Left kidney (tissue), 2 donors: ENCODE results near the gene ECEL1. TPM values are rescaled to one million over a fixed set of nuclear protein-coding genes. Genes with fewer than 3 reads are reported as not detected.
A peak's percentile ranks its signal among the peaks of the same experiment; 100 is the strongest.

Source experiments
- DNase-seq: peaks from one replicate; pipeline ENCODE4 v3.0.0-alpha.2; 2013
- polyA plus RNA-seq: library from polyadenylated mRNA; unstranded; fragments of 120-200 nt; gene quantifications from one replicate; pipeline ENCODE4 v1.2.1, GENCODE V29; 2013; ENCODE audit not compliant: insufficient read length

Gene ECEL1
- polyA plus RNA-seq, 1 donor = 12.4 TPM

DNA sequence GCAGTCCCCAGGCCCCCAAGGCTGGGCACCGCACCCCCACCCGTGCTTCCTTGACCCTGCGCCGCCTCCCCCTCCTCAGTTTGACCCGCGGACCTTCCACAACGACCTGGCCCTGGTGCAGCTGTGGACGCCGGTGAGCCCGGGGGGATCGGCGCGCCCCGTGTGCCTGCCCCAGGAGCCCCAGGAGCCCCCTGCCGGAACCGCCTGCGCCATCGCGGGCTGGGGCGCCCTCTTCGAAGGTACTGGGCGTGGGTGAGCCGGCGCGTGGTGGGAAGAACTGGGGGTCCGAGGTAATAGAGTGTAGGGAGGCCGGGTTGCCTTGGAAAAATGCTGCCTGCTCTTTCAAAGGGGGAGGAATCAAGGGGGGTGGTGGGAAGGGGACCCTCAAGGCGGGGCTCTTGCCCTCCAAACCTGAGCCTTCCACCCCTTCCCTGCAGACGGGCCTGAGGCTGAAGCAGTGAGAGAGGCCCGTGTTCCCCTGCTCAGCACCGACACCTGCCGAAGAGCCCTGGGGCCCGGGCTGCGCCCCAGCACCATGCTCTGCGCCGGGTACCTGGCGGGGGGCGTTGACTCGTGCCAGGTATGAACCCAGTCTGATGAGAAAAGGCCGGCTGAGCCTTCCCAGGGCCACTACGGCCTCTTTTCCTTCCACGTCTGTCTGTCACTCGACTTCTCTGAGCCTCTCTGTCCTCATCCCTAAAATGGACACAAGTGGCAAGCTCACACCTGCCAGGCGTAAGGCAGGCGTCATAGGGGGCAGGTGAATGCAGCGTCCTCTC is 35.2 kb upstream of the ECEL1 start:
- no peak for DNase-seq

DNA sequence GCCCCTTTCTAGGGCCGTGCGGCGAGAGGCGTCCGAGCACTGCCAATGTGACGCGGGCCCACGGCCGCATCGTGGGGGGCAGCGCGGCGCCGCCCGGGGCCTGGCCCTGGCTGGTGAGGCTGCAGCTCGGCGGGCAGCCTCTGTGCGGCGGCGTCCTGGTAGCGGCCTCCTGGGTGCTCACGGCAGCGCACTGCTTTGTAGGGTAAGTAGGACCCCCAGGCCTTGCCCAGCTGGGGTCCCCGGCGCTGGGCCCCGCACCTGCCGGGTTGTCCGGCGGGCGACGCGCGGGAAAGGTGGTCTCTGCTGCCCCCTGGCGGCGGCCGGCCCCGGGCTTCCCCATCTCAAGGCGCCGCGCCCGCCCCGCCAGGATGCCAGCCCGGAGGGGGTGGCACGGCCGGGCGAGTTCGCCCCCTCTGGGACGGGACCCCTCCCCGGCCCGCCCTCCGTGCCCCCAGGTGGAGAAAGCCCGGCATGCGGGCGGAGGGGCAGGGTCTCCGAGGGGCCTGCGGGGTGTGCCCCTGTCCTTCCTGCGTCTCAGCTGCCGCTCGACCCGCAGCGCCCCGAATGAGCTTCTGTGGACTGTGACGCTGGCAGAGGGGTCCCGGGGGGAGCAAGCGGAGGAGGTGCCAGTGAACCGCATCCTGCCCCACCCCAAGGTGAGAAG is 34.5 kb upstream of the ECEL1 start:
- no peak for DNase-seq

DNA sequence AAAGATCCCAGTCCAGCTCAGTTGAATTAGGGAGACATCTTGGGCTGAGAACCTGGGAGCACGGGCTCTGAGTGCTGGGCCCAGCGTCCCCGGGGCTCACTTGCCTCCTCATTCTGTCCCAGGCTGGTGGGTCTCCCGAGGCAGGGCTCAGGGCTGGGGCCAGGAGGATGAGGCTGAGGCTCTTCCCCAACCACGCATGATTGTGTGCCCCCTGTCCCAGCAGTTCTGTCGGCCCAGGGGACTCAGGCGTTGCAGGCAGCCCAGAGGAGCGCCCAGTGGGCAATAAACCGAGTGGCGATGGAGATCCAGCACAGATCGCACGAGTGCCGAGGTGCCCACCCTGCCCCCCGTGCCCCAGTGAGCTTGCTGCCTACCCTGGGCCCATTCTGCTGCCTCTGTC is 33.5 kb upstream of the ECEL1 start:
- DNase-seq = no peak

DNA sequence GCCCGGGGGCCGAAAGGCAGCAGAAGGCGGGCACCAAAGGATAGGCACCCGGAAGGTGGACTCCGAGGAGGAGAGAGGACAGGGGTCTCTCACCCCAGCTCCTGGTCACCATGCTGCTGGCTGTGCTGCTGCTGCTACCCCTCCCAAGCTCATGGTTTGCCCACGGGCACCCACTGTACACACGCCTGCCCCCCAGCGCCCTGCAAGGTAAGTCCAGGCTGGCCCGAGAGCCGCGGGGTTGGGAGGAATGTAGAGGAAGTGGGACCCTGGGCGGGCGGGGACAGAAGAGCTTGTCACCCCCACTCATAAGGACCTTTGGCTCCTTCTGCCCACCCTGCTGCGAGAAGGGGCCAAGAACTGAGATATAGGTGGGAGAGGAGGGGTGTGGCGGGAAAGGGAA is 32.9 kb upstream of the ECEL1 start:
- no peak for DNase-seq

DNA sequence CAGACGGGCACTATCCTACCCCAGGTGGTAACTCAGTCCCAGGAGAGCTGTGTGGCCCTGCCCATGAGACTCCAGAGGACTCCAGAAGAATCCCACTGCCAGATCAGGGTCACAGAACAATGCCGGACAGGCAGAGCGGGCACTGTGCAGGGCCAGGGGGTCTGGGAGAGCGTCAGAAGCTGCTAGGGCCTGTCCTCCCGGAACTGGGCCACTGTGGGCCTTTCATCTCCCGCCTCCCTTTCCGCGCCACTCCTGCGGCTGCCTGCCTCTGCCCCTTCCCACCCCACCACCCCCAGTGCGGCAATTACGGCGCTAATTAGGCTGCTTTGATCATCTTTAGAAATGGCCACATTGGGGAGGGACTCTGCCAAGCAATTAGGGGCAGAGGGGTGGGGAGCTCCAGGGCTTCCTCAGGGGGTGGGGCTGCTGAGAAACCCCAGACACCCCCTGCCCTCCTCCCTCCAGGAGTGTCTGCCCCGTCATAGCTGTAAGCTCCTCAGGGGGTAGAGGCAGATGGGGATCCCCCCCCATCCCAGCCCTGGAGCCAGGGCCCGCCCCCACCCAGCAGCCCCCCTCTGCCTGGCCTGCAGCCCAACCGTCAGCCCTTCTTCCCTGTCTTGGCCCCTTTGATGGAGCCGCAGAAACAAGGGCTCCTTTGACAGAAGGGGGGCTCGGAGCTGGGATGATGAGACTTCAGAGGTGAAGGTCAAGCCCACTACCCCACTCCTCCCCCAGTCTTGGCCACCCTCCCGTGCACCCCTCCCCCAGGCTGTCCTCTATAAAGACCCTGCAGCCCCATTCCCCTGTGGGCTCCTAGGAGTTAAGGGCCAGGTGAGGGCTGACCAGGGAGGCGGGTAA is 32.2 kb upstream of the ECEL1 start, which contains the start of gene PRSS56:
Gene PRSS56, plus strand, starts transcription at position 808 of the 858 bp plus-strand sequence. CDS start 211 bp downstream, outside the sequence.
- DNase-seq = no peak

DNA sequence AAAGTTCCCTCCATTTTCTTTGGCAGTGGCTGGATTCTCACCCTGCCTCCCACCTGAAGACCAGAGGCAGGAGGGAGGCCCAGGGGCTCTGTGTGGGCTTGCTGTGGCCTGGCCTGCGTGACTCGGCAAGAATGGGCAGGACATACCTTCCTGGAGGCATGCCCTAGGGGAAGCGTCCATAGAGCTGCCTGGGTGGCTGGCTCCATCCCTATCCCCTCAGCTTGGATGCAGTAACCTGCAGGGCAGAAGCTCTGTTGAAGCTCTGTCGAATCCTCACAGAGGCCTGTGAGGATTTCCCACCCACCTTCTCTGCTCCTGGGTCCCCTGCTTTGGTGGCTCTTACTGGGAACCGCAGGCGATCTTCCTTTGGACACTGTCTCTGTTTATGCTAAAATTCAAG is 31.2 kb upstream of the ECEL1 start:
- DNase-seq = no peak

DNA sequence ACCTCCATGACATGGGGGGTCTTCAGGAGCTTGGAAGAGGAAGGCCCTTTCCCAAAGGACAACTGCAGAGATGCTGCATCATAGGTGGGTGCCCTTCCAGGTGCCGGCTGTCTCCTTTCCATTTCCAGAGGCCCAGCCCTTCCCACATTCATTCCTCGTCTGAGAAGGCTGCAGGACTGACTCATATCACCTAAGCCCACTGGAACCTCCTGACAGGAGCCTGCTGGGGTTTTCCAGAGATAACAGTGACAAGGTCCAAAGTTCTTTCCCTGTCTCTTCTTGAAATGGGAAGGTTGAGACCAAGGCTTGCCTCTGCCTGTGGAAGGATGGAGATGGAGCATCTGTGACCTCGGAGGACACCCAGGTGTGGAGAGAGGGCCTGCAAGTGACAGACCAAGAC is 28.9 kb upstream of the ECEL1 start:
- DNase-seq = no peak

DNA sequence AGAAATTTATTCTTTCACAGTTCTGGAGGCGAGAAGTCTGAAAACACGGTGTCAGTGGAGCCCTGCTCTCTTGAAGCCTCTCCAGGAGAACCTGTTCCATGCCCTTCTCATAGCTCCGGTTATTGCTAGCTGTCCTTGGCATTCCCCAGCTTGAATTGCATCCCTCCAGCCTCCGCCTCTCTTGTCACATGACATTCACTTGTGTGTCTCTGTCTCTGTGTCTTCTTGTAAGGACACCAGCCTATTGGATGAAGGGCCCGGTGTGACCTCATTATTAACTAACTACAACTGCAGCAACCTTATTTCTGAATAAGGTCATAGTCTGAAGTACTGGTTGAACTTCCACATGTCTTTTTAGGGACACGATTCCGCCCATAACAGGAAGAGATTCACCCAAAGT is 28.0 kb upstream of the ECEL1 start:
- no peak for DNase-seq

DNA sequence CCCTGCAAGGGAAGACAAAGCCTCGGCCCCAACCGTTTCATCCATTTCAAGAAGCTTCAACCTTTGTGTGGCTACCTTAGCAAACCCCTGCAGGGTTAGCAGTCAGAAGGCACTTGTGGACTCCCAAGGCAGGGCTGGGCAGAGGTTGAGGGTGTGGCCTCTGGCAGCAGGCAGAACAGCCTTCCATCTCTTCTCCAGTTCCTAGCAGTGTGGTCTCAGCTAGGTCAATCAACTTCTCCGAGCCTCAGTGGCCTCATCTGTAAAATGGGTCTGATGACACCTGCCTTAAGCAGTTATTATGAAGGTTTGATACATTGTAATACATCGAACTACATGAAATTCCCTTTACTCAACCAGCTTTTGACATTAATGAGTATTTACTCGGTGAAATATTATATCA is 25.7 kb upstream of the ECEL1 start:
- no peak for DNase-seq

DNA sequence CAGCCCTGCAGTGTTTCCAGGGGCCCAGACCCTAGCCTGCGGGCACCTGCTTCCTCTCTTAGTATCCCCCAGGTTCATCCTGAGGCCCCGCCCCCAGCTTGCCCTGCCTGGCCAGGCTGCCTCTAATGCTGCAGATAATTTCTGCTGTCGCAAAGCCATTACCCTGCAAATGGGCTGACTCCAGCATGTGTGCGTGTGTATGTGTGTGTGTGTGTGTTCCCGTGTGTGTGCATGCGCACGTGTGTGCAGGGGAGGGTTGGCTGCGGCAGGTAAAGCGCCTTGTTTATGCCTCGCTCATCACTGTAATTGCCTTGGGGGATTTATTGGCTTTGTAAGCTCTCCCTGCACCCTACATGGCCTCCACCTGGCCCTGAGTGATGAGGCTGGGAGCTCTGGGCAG is 25.0 kb upstream of the ECEL1 start:
- DNase-seq = peak; percentile 70

DNA sequence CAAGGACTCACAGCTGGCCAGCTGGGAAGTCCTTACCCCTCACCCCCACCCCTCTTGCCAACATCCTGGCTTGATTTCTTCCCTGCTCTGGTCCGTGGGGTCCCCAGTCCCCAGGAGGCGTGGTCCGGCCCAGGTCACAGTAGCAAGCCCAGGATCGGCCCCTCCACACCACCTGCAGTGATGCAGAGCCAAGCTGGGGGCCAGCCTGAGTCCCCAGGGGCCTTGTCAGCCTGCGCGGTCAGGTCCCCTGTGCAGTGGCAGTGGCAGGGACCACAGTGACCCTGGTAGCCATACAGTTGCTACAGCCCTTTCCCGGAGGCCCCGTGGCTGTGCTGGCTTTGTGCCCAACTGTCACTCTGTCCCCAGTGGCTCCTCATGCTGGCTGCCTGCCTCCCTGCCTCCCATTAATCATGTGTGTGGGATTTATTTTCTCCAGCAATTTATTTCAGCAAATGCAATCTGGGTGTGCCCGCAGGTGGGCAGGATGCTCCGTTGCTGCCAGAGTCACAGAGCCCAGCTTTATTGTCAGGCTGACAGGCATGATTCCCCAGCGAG is 23.8 kb upstream of the ECEL1 start:
- no peak for DNase-seq

DNA sequence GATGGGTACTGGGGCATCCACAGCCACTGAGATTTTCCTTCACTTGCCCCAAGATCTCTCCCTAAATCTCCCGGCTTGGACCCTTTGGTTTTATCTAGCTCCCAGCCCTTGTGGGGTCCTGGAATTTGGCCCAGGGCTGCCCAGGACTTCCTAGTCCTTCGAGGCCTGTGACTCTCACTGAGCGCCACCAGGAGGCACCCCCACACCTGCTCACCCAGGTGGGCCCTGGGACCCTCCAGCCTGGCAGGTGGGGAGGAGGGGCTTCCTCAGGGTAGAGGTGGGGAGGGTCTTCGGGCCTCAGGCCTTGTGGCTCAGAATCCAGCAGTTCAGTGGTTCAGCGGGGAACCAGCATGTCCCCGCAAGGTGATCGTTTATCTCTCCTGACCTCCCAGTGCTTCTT is 20.6 kb upstream of the ECEL1 start:
- DNase-seq = no peak

DNA sequence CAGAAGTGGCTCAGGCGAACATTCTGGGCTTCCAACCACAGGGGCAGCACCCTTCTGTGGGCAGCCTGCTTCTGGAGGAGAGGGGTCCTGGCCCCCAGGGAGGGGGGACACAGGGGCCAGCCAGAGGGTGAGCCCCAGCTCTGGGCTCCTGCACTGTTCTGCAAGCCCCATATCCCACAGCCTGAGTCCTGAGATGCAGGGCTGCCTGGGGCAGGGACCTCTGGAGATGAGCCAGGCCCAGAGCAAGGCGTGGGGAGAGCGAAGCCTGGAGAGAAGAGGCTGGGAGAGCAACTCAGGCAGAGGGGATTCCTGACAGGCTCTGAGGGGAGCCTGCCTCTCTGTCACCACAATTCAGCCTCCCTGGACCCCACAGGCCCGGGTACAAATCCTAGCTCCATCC is 19.1 kb upstream of the ECEL1 start:
- DNase-seq = no peak

DNA sequence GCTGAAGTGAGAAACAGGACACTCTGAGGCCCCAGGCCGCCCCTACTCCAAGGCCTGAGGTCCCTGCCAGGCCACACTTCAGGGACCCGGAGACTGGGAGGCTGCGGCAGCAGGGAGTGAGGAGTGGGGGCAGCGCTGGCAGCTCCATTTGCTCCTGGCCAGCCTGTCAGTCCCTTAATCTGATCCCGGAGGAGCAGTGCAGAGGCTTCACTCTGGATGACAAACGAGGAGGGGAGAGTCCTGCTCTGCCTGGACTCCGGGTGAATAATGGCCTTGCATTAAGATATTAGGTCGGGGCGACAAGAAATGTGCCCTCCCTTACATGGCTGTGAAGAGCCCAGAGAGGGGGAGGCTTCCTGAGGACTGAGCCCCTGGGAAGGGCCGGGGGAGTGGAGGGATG is 18.2 kb upstream of the ECEL1 start:
- peak; percentile 71 for DNase-seq

DNA sequence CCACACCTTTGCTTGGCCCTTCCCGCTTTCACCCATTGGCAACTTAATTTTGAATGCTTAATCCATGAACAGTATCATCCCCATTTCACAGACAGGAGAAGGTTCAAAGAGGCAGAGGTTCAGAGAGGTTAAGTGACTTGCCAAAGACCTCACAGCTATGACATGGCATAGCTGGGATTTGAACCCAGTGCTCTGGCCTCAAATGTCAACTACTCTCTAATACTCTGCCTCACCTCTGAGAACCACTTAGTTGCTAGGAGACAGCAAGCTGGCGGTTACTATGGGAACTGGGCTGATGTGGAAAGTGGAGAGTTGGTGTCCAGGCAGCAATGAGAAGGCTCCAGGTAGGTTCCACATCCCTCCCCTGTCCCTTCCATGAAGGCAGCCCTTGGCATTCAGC is 16.8 kb upstream of the ECEL1 start:
- DNase-seq = no peak

DNA sequence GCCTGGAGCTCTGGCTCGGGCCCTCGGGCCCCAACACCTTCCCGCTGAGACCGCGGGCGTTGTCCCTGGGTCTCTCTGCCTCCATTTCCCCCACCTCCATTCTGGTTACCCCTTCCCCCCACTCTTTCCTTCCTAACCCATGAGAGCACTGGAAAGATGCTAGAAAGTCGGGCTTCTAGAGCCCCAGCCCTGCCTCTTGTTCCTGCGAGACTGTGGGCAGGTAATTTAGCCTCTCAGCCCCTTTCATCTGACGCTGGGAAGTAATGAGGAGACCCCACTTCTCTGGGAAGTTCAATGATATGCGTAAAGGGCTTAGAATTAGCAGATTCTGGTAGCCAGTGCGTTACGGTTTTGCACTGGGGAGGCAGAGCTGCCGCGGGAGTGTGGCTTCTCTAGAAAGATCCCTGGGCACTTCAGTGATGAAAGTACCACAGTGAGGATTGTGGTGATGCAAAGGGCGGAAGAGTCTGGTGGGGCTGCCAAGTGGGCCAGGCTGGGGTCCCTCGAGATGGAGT is 16.2 kb upstream of the ECEL1 start:
- no peak for DNase-seq

DNA sequence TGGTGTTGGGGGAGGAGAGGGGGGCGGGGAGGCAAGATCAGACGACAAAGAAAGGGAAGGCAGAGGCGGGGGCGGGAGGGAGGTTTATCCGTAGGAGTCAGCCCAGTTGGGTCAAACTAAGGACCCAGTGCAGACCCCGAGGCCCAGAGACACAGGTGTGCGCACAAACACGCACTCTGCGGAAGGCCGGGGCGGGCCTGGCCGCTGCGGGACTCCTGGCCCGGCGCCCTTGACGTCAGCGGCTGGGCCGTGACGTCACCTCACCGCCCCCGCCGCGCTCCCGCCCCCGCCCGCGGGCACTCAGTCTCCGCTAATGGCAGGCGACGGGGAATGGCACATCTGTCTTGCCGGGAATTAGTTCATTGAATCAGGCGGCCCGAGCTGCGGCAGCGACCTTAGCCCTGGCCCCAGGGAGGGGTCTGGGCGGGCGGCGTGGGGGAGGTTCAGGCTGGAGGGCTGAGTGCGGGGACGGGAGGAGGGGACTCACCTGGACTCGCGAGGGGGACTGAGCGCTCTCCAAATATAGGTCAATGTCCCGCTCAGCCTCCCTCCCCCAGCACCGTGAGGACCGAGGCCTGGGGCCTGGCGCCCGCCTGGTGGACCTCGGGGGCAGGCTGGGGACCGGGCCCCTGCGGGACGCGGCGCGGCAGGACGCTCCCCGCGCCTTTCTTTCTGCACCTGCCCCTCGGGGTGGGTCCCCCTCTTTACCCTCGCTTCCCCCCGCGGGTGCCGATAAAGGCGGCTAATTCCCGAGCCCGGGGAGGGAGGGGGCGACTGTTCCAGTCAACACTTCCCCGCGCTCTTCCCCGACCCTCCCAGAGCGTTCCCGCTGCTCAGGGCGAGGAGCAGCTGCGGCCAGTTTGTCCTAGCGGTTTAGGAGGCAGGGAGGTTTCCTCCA is 15.5 kb upstream of the ECEL1 start:
- no peak for DNase-seq

DNA sequence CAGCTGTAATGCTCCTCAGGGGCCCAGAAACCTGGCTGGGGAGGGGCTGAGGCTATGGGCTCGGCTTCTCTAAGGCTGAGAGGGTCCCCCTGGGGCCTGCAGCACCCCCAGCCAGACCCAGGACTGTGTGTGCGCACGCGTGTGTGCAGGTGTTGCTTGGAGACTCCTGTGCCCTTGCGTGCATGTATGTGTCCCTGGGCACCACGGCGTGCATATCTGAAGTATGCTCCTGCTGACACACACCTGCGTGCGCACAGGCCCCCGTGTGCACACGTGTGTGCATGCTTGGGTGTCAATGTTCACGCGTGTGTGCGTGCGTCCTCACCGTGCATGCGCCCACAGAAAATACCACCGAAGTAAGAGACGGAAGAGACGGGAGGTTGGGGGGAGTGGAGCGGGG is 14.9 kb upstream of the ECEL1 start:
- DNase-seq = no peak

DNA sequence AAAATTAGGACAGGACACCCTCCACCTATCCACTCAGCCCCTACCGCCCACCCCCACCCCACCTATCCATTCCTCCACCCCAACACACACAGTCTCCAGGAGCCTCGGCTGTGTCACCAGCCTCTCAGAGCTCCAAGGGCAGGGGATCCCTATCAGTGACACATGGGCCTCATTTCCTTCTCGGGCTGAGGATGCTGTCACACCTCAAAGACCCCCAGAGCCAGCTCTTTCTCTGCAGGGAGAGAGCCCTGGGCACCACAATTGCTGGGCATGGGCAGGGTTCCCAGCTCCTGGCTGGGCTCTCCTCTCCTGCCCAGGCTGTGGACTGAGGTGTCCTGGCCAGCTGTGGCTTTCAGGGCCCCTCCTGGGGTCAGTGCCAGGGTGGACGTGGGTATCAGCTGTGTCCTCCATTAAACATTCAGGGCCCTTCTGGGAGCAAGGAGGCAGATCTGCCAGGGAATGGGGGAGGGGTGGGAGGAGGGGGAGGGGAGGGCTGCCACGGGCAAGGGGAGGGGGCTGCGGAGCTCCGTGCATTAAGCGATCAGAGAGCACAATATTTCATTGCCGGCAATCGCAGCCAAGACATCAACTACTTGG is 14.3 kb upstream of the ECEL1 start:
- no peak for DNase-seq

DNA sequence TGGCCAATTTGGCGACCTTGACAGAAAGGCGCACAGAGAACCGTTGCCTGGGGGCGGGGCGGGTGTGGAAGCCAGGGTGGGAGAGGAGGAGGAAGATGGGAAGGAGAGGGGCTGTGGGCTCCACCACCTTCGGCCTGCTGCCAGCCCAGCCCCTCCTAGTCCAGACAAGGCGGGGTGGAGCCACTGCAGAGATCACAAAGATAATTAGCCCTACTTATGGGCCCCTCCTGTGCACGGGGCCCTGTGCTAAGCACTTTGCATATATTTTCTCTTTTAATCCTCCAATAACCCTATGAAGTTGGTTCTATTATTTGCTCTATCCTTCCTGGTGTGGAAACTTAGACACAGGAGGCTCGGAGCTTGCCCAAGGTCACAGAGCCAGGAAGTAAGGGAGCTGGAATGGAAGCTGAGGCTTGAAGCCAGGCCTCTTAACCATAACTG is 13.7 kb upstream of the ECEL1 start:
- DNase-seq = no peak

DNA sequence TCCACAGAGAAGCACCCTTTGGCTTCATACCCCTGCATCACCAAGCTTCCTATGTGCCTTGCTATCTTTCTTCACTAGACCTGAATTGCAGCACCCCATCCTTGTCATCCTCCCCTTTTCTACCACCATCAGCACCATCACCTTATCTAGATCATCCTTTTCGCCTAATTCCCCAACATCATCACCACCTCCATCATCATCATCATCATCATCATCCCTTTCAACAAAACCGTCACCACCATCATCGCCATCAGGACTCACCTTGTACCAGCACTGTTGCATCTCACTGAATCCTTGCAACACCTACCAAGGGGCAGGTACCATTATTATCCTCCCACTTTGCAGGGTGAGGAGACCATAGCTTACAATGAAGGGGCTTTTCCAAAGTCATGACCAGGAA is 10.8 kb upstream of the ECEL1 start:
- no peak for DNase-seq
